ENCODE results near the gene KCNMA1.

DNA sequence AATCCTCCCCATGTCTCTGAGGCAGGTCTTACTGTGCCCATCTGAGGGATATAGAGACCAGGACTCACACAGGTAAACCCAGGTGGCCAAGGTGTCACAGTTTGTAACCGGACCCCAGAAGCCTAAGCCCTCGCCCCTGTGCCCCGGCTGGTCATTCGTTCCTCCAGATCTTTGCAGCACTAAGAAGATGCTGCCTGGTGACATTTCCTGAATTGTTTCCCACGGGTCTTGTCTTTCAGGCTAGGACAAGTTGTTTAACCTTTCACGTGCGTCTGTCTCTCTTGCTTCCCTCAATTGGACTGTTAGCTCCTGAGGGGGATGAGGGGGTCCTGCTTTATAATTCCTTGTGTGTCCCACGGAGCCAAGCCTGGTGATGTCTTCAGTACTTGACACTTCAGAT is 158.0 kb downstream of the KCNMA1 start:
- TF ChIP-seq TAF1 (IDR thresholded peaks at IDR 0.05; ENCODE audit: borderline replicate concordance, low read depth, low read length) (no peak), GABPA (IDR thresholded peaks at IDR 0.05; ENCODE audit: low read depth) (no peak), MXI1 (IDR thresholded peaks at IDR 0.05; ENCODE audit: low read depth, low read length) (no peak), CTCF (IDR thresholded peaks at IDR 0.05) (no peak), SMC3 (IDR thresholded peaks at IDR 0.05; ENCODE audit: low read depth, low read length) (no peak), RFX5 (IDR thresholded peaks at IDR 0.05; ENCODE audit: low read length) (no peak), RXRA (IDR thresholded peaks at IDR 0.05; ENCODE audit: borderline replicate concordance, low read depth) (no peak), POLR2AphosphoS5 (IDR thresholded peaks at IDR 0.05; ENCODE audit: low read depth, low read length) (no peak), USF2 (IDR thresholded peaks at IDR 0.05; ENCODE audit: borderline replicate concordance, low read depth, low read length) (no peak), TCF12 (IDR thresholded peaks at IDR 0.05) (no peak), MAX (IDR thresholded peaks at IDR 0.05; ENCODE audit: low read depth) (no peak), ELF1 (IDR thresholded peaks at IDR 0.05) (no peak)
- TF ChIP-seq, protein P1, sequence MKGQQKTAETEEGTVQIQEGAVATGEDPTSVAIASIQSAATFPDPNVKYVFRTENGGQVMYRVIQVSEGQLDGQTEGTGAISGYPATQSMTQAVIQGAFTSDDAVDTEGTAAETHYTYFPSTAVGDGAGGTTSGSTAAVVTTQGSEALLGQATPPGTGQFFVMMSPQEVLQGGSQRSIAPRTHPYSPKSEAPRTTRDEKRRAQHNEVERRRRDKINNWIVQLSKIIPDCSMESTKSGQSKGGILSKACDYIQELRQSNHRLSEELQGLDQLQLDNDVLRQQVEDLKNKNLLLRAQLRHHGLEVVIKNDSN (IDR thresholded peaks at IDR 0.05; ENCODE audit: borderline replicate concordance, low read depth): no peak

Measured in SK-N-SH (cell line).